ENCODE results near the gene MAMSTR. TPM values are rescaled to one million over a fixed set of nuclear protein-coding genes. Genes with fewer than 3 reads are reported as not detected.
"Not testable (repeated sequence)": the region's sequence is repeated elsewhere in the genome, so short reads cannot be mapped to it uniquely, and the experiment has no call there.

MAMSTR gene, protein sequence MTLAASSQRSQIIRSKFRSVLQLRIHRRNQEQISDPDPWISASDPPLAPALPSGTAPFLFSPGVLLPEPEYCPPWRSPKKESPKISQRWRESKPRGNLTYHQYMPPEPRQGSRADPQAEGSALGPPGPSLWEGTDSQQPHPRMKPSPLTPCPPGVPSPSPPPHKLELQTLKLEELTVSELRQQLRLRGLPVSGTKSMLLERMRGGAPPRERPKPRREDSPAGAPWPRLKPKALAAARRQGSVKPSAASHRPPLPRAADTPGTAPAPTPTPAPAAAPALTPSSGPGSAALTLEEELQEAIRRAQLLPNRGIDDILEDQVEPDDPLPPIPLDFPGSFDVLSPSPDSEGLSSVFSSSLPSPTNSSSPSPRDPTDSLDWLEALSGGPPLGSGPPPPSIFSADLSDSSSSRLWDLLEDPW
- total RNA-seq (2014; rRNA removed; shearing (Covaris generic)): 0.34 and 2.9 TPM in 2 replicates

- DNase-seq (ENCODE audit: low read depth): no peak
Measured at GRCh38 chr19:48719263-48720171, at the start of gene MAMSTR. Gene MAMSTR, minus strand, starts transcription at chr19:48719725. Its CDS starts 694 bp downstream, at chr19:48719031.

- no peak for DNase-seq (ENCODE audit: low read depth)
Measured at GRCh38 chr19:48768994-48769713, 49.6 kb upstream of the MAMSTR start.

DNA sequence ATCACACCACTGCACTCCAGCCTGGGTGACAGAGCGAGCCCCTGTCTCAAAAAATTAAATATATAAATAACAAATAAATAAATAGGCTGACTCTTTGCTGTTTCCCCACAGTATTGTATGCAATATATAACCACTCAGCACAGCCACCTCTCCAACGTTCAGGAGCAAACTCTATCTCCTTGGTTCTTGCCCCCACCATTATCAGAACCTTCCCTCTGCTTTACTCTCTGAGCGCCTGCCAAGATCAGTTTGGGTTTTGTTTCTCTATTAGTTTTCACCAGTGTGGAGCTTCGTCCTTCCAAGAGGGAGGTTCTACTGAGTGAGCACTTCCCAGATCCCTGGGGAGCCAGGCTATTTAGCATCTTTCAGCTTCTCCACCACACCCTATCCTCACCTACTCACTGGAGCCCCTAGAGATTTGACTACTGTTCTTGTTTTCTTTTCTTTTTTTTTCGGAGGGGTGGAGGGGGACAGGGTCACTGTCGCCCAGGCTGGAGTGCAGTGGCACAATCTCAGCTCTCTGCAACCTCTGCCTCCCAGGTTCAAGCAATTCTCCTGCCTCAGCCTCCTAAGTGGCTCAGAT, 48.7 kb upstream of the MAMSTR start:
- not testable (repeated sequence) for DNase-seq (ENCODE audit: low read depth)

DNA sequence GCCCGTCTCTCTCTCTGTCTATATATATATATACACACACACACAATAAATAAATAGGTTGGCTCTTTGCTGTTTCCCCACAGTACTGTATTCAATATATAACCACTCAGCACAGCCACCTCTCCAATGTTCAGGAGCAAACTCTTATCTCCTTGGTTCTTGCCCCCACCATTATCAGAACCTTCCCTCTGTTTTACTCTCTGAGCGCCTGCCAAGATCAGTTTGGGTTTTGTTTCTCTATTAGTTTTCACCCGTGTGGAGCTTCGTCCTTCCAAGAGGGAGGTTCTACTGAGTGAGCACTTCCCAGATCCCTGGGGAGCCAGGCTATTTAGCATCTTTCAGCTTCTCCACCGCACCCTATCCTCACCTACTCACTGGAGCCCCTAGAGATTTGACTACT, 46.3 kb upstream of the MAMSTR start:
- DNase-seq (ENCODE audit: low read depth): not testable (repeated sequence)

DNA sequence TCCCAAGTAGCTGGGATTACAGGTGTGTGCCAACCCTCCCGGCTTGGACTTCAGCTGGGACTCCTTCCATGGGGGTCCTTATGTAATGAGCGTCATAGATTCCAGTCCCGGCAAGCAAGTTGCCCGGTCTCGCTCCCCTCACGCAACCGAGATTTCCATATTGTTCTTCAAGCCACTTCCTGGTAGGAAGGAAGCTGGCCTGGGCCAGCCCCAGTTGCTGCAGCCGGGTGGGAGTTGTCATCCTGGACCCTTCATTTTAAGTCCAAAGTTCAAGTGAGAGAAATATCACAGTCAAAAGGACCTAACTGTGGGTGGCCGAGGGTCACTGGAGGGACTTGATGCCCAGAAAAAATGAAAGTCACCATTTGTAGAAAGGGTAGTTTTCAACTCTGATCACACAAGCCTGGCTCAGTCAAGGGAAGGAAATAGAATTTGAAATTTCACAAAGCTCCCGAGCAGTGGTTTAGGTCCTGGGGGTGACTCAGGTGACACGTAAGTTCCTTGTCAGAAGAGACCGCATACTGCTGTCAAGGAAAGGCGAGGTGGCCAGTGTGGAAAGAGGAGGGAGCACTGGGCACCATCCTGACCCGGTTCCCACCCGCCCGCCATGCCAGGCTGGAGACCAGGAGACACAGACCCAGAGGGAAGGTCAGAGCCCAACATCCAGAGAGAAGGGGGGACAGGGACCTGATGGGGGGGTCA, 41.1 kb upstream of the MAMSTR start:
- DNase-seq (ENCODE audit: low read depth): peak; percentile 50

- no peak for DNase-seq (ENCODE audit: low read depth)
Measured at GRCh38 chr19:48757741-48758144, 38.2 kb upstream of the MAMSTR start.

GRCh38 chr19:48757089-48757675, 37.7 kb upstream of the MAMSTR start:
- DNase-seq (ENCODE audit: low read depth): no peak

GRCh38 chr19:48756686-48757085, 37.2 kb upstream of the MAMSTR start:
- no peak for DNase-seq (ENCODE audit: low read depth)

DNA sequence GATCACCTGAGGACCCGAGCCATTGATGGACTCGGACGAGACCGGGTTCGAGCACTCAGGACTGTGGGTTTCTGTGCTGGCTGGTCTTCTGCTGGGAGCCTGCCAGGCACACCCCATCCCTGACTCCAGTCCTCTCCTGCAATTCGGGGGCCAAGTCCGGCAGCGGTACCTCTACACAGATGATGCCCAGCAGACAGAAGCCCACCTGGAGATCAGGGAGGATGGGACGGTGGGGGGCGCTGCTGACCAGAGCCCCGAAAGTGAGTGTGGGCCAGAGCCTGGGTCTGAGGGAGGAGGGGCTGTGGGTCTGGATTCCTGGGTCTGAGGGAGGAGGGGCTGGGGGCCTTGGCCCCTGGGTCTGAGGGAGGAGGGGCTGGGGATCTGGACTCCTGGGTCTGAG, 36.7 kb upstream of the MAMSTR start:
- no peak for DNase-seq (ENCODE audit: low read depth)

DNA sequence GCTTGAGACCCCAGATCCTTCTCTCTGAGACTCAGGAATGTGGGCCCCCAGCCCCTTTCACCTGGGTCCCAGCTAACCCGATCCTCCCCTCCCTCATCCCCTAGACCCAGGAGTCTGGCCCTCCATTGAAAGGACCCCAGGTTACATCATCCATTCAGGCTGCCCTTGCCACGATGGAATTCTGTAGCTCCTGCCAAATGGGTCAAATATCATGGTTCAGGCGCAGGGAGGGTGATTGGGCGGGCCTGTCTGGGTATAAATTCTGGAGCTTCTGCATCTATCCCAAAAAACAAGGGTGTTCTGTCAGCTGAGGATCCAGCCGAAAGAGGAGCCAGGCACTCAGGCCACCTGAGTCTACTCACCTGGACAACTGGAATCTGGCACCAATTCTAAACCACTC, 36.3 kb upstream of the MAMSTR start:
- no peak for DNase-seq (ENCODE audit: low read depth)

- no peak for DNase-seq (ENCODE audit: low read depth)
Measured at GRCh38 chr19:48755084-48755641, 35.6 kb upstream of the MAMSTR start, which contains the start of gene FGF21. Gene FGF21, plus strand, starts transcription at chr19:48755524. Its CDS starts 713 bp downstream, at chr19:48756237.

DNA sequence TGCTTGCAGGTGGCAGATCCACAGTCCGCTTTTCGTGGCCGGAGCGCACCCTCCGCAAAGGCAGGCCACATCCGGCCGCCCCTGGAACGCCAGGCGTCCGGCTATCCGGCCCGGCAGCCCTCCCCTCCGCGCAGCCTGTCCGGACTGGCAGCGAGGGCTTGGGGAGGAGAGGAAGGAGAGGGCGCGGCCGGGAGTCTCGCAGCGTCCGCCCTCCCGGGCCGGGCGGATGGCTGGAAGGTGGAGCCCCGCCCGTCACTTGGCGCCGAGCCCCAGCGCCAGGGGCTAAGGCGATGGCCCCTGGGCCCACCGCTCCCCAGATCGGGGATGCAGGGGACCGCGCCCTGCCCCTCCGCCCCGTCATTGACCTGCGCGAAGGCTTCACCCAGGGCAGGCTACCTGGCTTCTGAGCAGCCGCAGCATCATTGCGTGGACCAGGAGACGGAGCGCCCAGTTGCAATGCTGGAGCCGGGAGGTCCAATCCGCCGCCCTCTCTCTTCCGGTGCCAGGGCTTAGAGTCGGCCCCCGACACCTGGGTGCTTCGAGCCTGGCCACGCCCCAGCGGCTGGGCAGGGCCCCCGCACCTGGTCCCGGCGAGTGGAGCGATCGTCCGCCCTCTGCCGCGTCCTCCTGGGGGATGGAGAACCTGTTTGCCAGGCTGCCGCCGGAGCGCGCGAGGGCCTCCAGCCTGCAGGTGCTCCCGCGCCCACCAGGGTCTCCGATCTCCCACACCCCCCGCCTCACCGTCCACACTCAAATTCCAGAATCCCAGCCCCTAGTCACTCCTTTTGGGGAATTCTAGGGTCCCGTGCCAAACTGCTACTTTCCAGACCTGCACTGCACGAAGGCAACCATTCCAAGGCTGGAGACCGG, 33.2 kb upstream of the MAMSTR start, which contains the start of gene FUT1:
Gene FUT1, minus strand, starts transcription at position 146 of the 870 bp plus-strand sequence. CDS start 1,360 bp downstream, outside the sequence.
- DNase-seq (ENCODE audit: low read depth): peak; percentile 50

DNA sequence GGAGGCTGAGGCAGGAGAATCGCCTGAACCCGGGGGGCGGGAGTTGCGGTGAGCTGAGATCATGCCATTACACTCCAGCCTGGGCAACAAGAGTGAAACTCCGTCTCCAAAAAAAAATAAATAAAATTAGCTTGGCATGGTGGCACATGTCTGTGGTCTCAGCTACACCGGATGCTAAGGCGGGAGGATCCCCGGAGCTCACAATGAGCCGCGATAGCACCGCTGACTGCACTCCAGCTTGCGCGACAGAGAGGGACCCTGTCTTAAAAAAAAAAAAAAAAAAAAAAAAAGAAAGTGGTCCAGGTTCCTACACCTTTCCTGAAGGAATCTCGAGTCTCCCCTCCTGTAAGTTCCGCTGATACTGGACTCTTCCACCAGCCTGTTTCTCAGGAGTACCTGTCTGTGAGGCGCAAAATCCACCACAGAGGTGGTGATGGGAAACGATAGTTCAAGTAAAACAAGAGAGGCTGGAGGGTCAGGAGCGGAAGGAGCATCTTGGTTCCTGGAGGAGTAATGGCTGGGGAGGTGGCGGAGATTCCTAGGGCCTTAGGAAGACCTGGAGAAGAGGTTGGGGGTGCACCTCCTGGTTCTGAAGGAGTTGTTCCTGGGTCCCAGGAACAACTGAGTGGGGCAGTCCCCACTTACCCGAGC, 32.4 kb upstream of the MAMSTR start:
- no peak for DNase-seq (ENCODE audit: low read depth)

DNA sequence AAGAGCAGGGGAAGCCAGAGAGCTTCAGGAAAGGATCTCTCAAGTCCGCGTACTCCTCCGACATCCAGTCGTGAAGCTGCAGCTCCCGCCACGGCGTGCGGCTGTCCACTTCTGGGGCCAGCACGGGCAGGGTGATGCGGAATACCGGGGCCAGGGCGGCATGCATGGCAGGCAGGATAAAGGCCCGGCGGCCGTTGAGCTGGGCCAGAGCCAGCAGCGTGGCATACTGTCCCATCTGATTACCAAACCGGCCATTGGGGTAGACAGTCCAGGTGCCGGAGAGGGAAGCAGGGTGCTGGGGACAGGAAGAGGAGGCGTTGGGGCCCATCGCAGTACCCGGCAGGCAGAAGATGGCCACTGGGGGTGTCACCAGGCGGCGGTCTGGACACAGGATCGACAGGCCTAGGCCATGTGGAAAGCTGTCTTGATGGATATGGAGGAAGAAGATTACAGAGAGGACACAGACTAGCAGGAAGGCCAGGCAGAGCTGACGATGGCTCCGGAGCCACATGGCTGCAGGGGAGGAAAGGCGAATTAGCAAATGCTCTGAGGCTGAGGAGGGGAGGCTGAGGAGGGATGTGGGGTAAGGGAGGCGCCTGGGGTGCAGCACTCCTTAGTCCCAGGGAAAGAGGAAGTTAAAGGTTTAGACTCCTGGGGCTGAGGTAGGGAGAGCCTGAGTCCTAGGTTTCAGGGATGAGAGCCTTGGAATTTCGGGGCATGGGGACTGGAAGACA, 31.4 kb upstream of the MAMSTR start:
- no peak for DNase-seq (ENCODE audit: low read depth)

- no peak for DNase-seq (ENCODE audit: low read depth)
Measured at GRCh38 chr19:48750351-48750750, 30.8 kb upstream of the MAMSTR start.

DNA sequence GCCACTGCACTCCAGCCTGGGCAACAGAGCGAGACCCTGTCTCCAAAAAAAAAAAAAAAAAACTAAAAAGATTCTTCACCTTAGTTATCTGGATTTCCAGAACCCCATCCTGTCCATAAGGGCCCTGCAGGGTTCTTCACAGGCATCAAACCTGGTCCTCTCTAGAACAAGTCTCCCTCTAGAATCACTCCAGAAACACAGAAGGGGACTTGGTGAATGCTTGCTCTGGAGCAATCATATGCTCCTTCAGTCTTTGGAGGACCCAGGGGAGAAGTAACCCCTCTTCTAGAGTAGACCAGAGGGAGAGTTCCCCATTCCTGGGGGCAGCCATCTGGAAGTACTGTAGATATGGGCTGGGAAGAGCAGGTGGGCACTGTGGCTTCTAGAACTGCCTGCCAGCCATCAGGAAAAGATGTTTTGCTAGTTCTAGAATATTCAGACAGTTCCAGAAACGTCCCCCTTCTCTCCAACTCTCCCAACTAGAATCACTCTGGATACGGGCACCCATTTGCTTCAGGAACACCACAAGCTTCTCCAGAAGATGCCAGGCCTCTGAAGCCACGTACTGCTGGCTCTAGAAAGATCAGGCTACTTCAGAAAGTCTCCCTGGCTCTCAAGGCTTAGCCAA, 30.2 kb upstream of the MAMSTR start:
- no peak for DNase-seq (ENCODE audit: low read depth)

Measured in Daoy (cell line).